HG02981 (cell line): Measurements from ENCODE around the gene ICE1.
"Not testable (repeated sequence)": the region's sequence is repeated elsewhere in the genome, so short reads cannot be mapped to it uniquely, and the experiment has no call there.

Experiments
- ATAC-seq: cut with Tn5 transposase; IDR thresholded peaks from one replicate; pipeline ENCODE4 v1.9.1; 2021; ENCODE audit warnings: mild to moderate bottlenecking, moderate library complexity; ENCODE audit not compliant: unreplicated experiment

ICE1 gene

DNA sequence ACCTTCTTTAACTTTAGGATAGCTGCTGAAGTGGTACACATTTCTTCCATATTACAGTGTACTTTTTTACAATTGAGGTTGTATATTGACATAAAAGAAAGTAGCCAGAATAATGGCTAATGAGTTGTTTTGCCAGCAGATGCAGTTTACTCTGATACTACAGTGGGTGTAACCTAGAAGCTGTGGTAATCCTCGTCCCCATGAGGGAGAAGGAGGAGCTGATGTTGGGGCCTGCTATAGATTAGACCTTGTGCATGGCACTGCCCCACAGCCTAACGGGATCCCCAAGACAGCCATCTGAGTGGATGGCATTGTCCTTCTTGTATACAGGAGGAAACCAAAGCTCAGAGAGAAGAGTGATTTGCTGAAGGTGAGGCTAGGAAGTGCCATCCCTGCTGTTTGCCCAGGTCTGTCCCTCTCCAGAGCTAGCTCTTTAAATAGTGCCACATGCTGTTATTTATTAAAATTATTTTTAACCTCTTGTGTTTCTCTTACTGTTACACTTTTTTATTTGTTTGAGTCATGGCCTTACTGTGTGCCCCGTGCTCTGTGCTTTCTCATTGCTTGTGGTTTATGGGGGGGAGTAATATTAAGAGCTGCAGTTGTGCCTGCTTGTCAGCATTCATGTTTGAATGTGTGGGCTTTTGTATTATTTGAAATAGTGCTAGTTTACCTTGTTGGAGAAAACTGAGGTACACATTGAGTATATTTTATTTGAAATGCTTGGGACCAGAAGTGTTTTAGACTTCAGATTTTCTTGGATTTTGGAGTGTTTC lies 65.3 kb downstream of the ICE1 start:
- no peak for ATAC-seq

DNA sequence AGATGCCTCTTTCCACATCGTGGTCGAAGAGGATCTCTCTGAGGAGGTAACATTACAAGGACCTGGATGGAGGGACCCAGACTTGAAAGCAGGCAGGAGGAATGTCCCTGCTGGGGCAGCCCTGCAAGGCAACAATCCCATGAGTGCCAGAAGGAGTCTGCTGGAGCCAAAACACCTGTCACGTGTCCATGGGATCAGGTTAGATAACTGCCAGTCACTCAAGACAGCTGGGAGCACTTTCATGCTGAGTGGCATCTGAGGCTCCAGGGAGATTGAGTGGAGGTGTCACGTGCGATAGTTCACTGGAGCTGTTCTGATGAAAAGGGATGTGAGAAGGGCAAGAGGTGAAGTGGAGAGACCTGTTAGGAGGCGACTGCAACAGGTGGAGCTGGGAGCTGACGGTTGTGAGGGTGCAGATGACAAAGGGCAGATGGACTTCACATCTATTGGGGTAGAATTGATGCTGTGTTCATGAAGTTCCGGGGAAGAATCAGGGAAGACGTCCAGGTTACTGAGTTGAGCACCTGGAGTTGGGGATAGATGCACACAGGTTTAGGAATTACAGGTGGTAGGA lies 68.4 kb downstream of the ICE1 start:
- ATAC-seq, result no peak

DNA sequence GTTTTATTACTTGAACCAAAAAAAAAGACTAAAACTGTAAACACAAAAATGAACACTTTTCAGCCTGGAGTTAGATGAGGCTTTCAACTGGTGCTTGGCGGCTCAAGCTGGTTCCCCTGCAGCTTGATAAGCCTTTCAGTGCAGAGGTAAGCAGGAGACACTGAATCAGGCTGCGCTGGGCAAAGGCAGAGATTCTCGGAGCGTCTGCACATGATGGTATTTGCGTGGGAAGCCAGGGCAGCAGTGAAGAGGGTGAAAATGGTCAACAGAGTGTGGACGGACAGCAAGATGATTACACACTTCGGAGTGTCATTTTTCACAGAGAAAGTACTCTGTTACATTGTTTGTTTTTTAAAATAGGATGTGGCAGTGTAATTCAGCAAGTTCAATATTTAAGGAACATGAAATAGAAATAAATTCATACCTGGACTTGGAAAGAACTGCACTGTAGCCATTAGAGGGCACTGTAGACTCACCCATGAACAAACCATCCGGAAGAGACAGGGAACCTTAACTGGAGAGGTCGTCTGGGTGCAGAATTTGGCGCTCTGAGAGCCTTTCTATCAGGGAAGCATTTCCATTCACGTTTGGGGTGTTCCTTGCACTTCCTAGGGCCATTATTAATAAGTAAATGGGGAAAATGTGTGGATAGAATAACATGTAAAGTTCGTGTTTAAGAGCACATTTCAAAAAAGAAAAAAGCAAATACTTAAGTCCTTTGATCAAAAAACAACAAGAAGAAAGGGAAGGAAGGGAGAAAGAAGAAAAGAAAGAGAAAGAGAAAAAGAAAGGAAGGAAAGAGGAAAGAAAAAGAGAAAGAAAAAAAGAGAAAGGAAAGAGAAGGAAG lies 69.8 kb downstream of the ICE1 start:
- ATAC-seq, result peak; percentile 49

DNA sequence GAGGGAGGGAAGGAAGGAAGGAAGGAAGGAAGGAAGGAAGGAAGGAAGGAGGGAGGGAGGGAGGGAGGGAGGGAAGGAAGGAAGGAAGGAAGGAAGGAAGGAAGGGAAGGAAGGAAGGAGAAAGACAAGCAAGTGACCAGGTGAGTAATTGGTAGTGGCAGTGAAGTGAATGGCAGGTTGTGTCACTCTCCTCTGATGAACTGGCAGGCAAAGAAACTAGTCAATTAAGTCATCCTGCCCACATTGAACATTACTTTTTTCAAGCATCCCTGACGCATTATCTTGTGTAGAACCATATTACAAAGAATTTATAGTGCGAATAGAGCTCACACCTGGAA lies 70.4 kb downstream of the ICE1 start:
- not testable (repeated sequence) for ATAC-seq

DNA sequence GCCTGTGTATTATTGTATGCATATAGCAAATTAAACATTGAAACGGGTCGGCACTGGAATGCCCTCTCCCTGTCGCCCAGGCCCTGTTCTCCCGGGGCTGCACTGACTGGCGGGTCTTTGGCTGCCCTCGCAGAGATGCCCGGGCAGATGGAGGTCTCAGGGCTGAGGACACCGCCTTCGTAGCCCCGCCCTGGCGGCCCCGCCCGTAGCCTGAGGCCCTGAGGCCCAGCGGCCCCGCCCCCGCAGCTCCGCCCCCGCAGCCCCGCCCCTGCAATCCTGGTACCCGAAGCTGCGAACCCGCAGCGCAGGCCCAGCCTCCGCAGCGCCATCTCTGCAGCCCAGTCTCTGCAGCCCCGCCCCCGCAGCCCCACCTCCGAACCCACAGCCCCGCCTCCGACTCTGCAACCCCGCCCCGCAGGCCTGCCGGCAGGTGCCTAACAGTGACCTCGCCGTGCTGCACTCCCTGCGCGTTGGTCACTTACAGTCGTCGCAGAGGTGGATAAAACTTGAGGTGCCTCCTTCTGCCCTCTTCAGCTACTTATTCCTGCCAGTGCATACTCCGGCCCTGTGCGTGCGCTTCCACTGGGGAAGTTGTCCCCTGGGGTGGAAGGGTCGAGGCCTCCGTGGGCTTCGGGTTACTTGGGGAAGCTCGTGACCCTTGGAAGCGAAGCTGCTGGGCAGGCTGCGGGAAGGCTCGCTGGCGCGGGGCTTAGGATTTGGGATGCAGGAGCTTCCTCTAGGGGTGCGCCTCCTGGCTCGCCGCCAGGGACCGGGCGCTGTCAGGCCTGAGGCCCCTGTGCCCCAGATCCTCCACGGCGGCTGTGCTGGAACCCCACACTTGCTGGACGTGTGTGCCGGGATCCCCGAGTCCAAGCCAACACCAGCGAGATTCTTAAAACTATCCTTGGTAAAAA lies 72.3 kb downstream of the ICE1 start:
- ATAC-seq, result peak; percentile 90

DNA sequence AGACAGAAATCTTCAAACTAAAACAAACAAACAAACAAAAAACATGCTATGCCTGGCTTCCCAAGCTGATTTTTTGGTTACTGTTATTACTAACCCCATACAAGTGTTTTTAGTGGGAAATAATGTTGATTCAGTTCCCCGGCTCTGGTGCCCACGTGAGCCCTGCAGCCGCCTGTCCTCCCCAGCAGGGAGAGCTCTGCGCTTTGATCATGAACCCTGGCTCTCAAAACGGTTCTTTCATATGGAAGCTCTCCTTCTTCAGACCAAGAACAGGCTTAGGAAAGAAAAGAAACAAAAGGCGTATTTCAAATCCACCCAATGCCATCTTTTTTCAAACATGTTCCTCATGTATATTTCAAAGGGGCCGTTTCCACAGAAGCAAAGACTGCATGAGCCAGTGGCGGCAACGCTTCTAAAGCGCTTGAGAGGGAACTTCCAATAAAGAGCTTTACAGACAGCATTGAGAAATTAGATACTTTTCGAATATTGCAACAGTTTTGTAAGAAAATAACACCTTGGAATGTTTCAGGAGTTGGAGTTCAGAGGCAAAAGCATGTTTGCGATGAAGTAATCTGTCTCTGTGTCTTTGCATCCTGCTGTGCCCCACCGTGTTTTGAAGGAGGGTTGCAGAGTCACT lies 74.8 kb downstream of the ICE1 start:
- ATAC-seq, result peak; percentile 39

DNA sequence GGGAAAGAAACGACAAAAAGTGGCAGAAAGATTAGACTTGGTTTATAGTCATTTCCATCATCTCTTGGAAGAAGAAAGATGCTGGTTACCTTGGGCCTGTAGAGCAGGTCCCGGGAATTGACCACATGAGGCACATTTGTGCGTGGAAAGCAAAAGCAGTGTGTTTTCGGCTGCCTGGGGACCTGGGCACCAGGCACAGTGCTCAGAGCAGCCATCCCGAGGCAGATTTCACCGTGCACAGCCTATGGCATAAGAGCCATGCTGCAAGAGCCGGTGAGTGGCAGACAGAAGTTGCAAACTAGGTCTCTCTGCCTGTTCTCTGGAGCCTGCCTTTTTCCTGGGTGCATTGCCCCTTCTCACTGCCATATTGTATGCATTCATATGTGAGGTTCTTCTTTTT lies 77.0 kb downstream of the ICE1 start:
- ATAC-seq, result no peak

DNA sequence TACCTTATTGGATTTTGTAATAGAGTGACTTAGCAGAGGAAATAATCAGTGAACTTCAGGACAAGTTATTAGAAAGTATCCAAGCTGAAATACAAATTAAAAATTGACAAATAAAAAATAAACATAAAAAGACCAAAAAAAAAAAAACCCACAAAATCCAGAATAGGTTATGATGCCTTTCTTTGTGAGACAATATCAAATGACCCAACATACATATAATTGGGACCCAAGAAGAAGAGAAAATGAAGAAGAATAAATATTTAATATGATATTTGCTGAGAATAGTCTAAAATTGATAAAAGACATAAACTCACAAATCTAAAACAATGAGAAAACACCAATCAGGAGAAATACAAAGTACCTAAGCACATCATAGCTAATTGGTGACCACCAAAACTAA lies 81.8 kb downstream of the ICE1 start:
- ATAC-seq, result no peak

DNA sequence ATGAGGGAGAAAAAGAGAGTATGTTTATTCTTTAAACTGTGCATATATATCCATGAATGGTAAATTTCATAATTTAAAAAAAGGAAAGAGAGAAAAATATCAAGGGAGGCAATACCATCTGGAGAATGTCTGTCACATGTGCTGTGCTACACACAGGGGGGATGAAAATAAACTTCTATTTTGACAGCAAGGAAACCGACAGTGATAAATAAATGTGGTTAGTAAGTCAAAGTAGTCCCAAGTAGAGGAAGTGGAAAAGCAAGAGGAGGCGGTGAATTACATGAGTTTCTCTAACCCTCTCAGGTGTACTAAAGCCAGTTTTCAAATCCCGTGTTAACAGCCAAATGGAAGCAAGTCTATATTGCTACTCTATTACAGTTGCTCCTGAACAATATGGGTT lies 83.3 kb downstream of the ICE1 start:
- no peak for ATAC-seq

DNA sequence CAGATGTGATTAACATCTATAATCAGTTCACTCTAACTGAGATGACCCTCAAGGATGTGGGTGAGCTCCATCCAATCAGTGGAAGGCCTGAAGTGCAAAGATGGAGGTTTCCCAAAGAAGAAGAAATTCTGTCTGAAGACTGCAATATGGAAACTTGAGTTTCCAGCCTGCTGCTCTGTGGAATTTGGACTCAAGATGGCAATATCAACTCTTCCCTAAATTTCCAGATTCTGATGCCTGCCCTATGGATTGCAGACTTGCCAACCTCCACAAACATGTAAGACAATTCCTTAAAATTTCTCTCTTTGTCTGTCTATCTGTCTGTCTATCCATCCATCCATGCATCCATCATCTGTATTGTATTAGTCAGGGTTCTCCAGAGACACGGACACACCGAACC lies 85.9 kb downstream of the ICE1 start:
- no peak for ATAC-seq

DNA sequence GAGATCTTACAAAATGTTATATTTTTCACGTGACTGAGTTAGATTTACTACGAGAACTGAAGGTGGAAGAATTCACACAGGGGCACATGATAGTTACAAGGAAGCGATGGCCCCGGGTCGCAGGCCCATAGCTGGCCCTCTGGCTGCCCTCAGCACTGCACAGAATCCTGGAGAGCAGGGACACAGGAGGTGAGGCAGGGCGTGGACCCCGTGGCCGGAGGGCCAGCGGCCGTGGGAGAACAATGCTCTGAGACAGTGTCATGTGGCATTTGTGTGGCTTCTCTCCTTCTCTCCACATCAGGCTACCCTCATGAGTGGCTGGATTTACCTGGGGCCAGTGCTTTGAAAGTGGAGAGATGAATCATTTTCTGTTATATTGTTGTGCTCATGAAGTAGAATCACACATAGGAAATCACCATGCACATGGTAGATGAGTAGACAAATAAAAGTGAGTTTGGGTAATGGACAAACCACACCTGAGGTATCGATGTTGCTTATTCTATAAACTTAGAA lies 89.5 kb downstream of the ICE1 start:
- no peak for ATAC-seq

DNA sequence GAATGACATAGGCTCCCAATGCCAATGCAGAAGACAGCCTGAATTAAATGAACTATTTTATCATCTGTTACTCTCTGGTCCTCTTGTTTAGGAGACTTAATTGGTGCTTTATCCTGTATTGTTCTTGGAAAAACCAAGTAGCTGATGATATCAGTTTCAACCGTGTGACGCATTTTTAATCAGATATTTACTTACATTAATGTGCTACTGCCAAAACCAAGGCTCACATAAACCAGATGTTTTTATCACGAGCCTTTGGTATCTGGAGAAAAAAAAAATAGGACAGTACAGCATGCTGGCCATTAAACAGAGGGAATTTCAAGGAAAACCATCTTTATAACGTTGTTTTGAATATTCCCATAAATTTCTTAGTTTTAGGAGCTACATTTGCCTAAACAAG lies 90.1 kb downstream of the ICE1 start:
- ATAC-seq, result no peak

DNA sequence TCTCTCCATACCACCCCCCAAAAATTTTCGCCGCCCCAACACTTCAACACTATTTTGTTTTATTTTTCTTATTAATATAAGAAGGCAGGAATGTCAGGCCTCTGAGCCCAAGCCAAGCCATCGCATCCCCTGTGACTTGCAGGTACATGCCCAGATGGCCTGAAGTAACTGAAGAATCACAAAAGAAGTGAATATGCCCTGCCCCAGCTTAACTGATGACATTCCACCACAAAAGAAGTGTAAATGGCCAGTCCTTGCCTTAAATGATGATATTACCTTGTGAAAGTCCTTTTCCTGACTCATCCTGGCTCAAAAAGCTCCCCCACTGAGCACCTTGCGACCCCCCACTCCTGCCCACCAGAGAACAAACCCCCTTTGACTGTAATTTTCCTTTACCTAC lies 98.1 kb downstream of the ICE1 start:
- ATAC-seq, result not testable (repeated sequence)

DNA sequence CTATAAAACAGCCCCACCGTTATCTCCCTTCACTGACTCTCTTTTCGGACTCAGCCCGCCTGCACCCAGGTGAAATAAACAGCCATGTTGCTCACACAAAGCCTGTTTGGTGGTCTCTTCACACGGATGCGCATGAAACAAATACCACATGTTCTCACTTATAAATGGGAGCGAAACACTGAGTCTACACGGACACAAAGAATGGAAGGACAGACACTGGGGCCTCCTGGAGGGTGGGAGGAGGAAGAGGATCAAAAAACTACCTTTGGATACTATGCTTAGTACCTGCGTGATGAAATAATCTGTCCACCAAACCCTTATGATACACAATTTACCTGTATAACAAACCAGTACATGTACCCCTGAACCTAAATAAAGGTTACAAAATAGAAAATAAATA lies 98.6 kb downstream of the ICE1 start:
- ATAC-seq, result no peak

DNA sequence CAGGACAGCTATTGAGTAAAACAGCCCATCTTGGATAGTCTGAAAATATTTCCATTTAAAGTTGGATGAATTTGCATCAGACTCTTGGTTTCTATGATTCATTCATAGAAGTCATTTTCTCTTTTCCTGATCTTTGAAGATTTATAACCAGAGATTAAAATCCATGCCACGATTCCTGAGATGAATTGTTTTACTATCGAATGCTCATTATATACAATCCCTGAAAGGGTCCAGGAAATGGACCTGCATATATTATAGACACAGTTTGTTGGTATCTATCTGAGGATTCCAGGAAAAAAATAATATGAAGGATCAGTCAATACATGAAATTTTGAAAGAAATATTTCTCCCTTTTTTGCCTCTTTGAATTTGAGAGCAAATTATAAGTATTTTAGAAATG lies 99.0 kb downstream of the ICE1 start:
- ATAC-seq, result no peak

DNA sequence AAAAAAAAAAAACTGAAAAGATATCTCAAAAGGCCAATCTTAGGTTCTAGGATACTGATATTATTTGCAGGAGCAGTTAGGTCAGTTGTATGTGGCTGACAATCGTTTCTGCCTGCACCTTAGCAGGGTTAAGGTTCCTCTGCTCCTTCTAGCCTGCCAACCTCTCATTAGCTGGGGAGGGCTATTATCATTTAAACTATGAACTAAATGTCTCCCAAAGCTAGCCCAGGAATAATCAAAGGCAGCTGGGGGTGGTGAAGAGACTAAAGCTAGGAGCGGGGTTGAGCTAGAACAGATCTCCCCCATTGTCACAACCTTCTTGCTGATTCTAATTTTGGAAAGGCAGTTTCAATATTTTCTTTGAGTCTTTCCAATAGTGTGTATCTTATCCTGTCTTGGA lies 99.9 kb downstream of the ICE1 start:
- ATAC-seq, result no peak

DNA sequence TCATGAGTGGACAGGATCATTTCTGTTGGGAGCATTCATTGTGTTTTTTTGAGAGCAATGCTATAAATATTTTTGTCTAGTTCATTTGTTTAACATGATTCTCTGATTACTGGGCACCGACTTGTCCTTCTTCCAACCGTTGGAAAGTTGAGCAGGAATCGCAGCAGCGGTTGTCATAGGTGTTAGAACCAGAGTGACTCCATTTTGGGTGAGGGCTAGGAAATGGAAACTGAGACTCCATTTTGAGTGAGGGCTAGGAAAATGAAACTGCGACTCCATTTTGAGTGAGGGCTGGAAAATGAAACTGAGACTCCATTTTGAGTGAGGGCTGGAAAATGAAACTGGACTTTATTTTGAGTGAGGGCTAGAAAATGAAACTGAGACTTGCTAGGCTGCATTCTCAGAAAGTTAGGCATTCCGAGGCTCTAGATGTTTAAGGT lies 100.6 kb downstream of the ICE1 start:
- ATAC-seq, result peak; percentile 98

DNA sequence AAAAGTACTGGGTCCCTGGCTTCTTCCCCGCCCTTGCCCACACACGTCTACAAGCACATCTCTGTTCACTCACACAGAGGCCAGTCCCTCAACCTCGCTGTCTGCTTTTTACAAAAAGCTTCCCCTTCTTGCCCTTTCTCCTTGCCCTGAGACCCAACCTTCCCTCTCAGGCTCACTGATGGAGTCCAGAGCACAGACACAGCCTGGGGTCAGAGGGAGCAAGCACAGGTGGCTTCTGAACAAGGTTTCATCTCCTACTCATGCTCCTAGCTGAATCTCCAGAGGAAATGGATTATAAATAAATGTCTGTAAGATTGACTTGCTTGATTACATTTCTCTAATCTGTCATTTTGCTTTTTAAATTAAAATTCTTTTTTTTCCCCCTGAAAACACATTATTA lies 101.8 kb downstream of the ICE1 start:
- no peak for ATAC-seq

DNA sequence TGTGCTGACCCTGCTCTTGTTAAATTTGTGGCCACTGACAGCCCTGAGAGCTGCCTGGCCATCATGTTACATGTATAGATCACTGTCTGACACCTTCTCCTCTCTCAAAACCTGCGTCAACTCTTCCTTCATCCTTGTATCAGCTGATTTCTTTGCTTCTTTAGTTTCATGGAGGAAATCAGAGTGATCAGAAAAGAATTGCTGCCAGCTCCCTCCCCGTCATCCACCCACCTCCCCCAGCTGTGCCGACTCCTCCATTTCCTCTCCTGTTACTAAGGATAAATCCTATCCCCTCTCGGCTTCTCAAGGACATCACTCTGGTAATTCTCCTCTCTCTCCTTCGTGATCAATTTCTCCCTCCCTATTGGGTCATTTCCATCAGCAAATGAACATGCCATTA lies 108.9 kb downstream of the ICE1 start:
- no peak for ATAC-seq
